ENCODE data around the gene ITGAX. TPM values are rescaled to one million over a fixed set of nuclear protein-coding genes. Genes with fewer than 3 reads are reported as not detected.
A peak's percentile ranks its signal among the peaks of the same experiment; 100 is the strongest.

The ITGAX gene
- total RNA-seq, 1 donor = 0.36 TPM

GRCh38 chr16:31331807-31332301 lies 23.1 kb upstream of the ITGAX start:
- no peak for DNase-seq (ENCODE audit: insufficient read length, low spot score, missing footprints)
- Histone ChIP-seq H3K4me1 (ENCODE audit: insufficient read depth, low read length) (no peaks in the 10 kb centered on the region), H4K20me1 (ENCODE audit: insufficient read depth, low read length) (no peaks in the 10 kb centered on the region), H3K9me3 (ENCODE audit: low read depth, low read length) (no peaks in the 10 kb centered on the region), H3K27ac (ENCODE audit: low read depth, low read length) (no peak overlapping the region), H3K4me2 (ENCODE audit: insufficient read depth, low read length) (no peak overlapping the region), H3K36me3 (ENCODE audit: insufficient read depth, low read length) (no peaks in the 10 kb centered on the region), H3K4me3 (ENCODE audit: insufficient read depth, low read length) (no peak overlapping the region), H3K27me3 (ENCODE audit: insufficient read depth, low read length) (peaks cover 44% of the 10 kb centered on the region), H3K79me2 (ENCODE audit: insufficient read depth, low read length) (no peaks in the 10 kb centered on the region), H2AFZ (ENCODE audit: low read length) (no peak overlapping the region)
- TF ChIP-seq CTCF (IDR thresholded peaks at IDR 0.05; ENCODE audit: extremely low read depth, low read depth, low read length) = no peak

- TF ChIP-seq CTCF (IDR thresholded peaks at IDR 0.05; ENCODE audit: extremely low read depth, low read depth, low read length) = no peak
- no peaks in the 10 kb centered on the region for H3K4me1 ChIP-seq (ENCODE audit: insufficient read depth, low read length)
- no peaks in the 10 kb centered on the region for H3K9me3 ChIP-seq (ENCODE audit: low read depth, low read length)
- H3K4me2 ChIP-seq (ENCODE audit: insufficient read depth, low read length) = no peak overlapping the region
- no peak for DNase-seq (ENCODE audit: insufficient read length, low spot score, missing footprints)
- H3K36me3 ChIP-seq (ENCODE audit: insufficient read depth, low read length) = no peaks in the 10 kb centered on the region
- peaks cover 44% of the 10 kb centered on the region for H3K27me3 ChIP-seq (ENCODE audit: insufficient read depth, low read length)
- H4K20me1 ChIP-seq (ENCODE audit: insufficient read depth, low read length) = no peaks in the 10 kb centered on the region
- H2AFZ ChIP-seq (ENCODE audit: low read length) = no peak overlapping the region
- no peak overlapping the region for H3K27ac ChIP-seq (ENCODE audit: low read depth, low read length)
- H3K4me3 ChIP-seq (ENCODE audit: insufficient read depth, low read length) = no peak overlapping the region
- H3K79me2 ChIP-seq (ENCODE audit: insufficient read depth, low read length) = no peaks in the 10 kb centered on the region
Measured at GRCh38 chr16:31332544-31332943, 22.4 kb upstream of the ITGAX start.

- peak; percentile 26 for TF ChIP-seq CTCF (IDR thresholded peaks at IDR 0.05; ENCODE audit: extremely low read depth, low read depth, low read length)
- no peaks in the 10 kb centered on the region for H3K36me3 ChIP-seq (ENCODE audit: insufficient read depth, low read length)
- no peaks in the 10 kb centered on the region for H3K79me2 ChIP-seq (ENCODE audit: insufficient read depth, low read length)
- H3K27ac ChIP-seq (ENCODE audit: low read depth, low read length) = no peak overlapping the region
- no peak overlapping the region for H2AFZ ChIP-seq (ENCODE audit: low read length)
- peak; percentile 81 for DNase-seq (ENCODE audit: insufficient read length, low spot score, missing footprints)
- no peaks in the 10 kb centered on the region for H3K9me3 ChIP-seq (ENCODE audit: low read depth, low read length)
- H4K20me1 ChIP-seq (ENCODE audit: insufficient read depth, low read length) = no peaks in the 10 kb centered on the region
- no peaks in the 10 kb centered on the region for H3K4me1 ChIP-seq (ENCODE audit: insufficient read depth, low read length)
- H3K4me2 ChIP-seq (ENCODE audit: insufficient read depth, low read length) = no peak overlapping the region
- H3K4me3 ChIP-seq (ENCODE audit: insufficient read depth, low read length) = no peak overlapping the region
- peaks cover 41% of the 10 kb centered on the region for H3K27me3 ChIP-seq (ENCODE audit: insufficient read depth, low read length)
Measured at GRCh38 chr16:31333686-31334649, 21.0 kb upstream of the ITGAX start.

- peaks cover 32% of the 10 kb centered on the region for H3K27me3 ChIP-seq (ENCODE audit: insufficient read depth, low read length)
- no peaks in the 10 kb centered on the region for H3K36me3 ChIP-seq (ENCODE audit: insufficient read depth, low read length)
- H3K4me2 ChIP-seq (ENCODE audit: insufficient read depth, low read length) = no peak overlapping the region
- no peaks in the 10 kb centered on the region for H4K20me1 ChIP-seq (ENCODE audit: insufficient read depth, low read length)
- H3K4me3 ChIP-seq (ENCODE audit: insufficient read depth, low read length) = no peak overlapping the region
- DNase-seq (ENCODE audit: insufficient read length, low spot score, missing footprints) = no peak
- no peaks in the 10 kb centered on the region for H3K4me1 ChIP-seq (ENCODE audit: insufficient read depth, low read length)
- no peak for TF ChIP-seq CTCF (IDR thresholded peaks at IDR 0.05; ENCODE audit: extremely low read depth, low read depth, low read length)
- H3K79me2 ChIP-seq (ENCODE audit: insufficient read depth, low read length) = no peaks in the 10 kb centered on the region
- H3K27ac ChIP-seq (ENCODE audit: low read depth, low read length) = no peak overlapping the region
- H2AFZ ChIP-seq (ENCODE audit: low read length) = no peak overlapping the region
- H3K9me3 ChIP-seq (ENCODE audit: low read depth, low read length) = no peaks in the 10 kb centered on the region
Measured at GRCh38 chr16:31334934-31335333, 20.0 kb upstream of the ITGAX start.

Data from osteoblast (primary cell).